ENCODE results near the gene NELFCD.

NELFCD gene

GRCh38 chr20:58965270-58966064 lies 15.6 kb upstream of the NELFCD start:
- no peak overlapping the region for H3K4me3 ChIP-seq (ENCODE audit: low read length)
- TF ChIP-seq CTCF (conservative IDR thresholded peaks at IDR 0.05; ENCODE audit: low read length), result no peak
- DNase-seq (ENCODE audit: low read depth), result no peak

- no peak for TF ChIP-seq CTCF (conservative IDR thresholded peaks at IDR 0.05; ENCODE audit: low read length)
- no peak for DNase-seq (ENCODE audit: low read depth)
- H3K4me3 ChIP-seq (ENCODE audit: low read length), result no peak overlapping the region
Observed at GRCh38 chr20:58967652-58968429, 13.2 kb upstream of the NELFCD start.

GRCh38 chr20:58969439-58969838 lies 11.6 kb upstream of the NELFCD start:
- TF ChIP-seq CTCF (conservative IDR thresholded peaks at IDR 0.05; ENCODE audit: low read length), result no peak
- DNase-seq (ENCODE audit: low read depth), result no peak
- no peak overlapping the region for H3K4me3 ChIP-seq (ENCODE audit: low read length)

GRCh38 chr20:58970146-58970545 lies 10.9 kb upstream of the NELFCD start:
- TF ChIP-seq CTCF (conservative IDR thresholded peaks at IDR 0.05; ENCODE audit: low read length), result no peak
- H3K4me3 ChIP-seq (ENCODE audit: low read length), result no peak overlapping the region
- no peak for DNase-seq (ENCODE audit: low read depth)

GRCh38 chr20:58971429-58971828 lies 9.6 kb upstream of the NELFCD start:
- no peak for TF ChIP-seq CTCF (conservative IDR thresholded peaks at IDR 0.05; ENCODE audit: low read length)
- no peak for DNase-seq (ENCODE audit: low read depth)
- no peak overlapping the region for H3K4me3 ChIP-seq (ENCODE audit: low read length)

- no peak overlapping the region for H3K4me3 ChIP-seq (ENCODE audit: low read length)
- no peak for TF ChIP-seq CTCF (conservative IDR thresholded peaks at IDR 0.05; ENCODE audit: low read length)
- no peak for DNase-seq (ENCODE audit: low read depth)
Observed at GRCh38 chr20:58973179-58973578, 7.9 kb upstream of the NELFCD start.

GRCh38 chr20:58973866-58974265 lies 7.2 kb upstream of the NELFCD start:
- H3K4me3 ChIP-seq (ENCODE audit: low read length), result no peak overlapping the region
- no peak for DNase-seq (ENCODE audit: low read depth)
- no peak for TF ChIP-seq CTCF (conservative IDR thresholded peaks at IDR 0.05; ENCODE audit: low read length)
